ENCODE data around the gene WDR41.
A peak's percentile ranks its signal among the peaks of the same experiment; 100 is the strongest.
"Not testable (repeated sequence)": the region's sequence is repeated elsewhere in the genome, so short reads cannot be mapped to it uniquely, and the experiment has no call there.

The WDR41 gene

DNA sequence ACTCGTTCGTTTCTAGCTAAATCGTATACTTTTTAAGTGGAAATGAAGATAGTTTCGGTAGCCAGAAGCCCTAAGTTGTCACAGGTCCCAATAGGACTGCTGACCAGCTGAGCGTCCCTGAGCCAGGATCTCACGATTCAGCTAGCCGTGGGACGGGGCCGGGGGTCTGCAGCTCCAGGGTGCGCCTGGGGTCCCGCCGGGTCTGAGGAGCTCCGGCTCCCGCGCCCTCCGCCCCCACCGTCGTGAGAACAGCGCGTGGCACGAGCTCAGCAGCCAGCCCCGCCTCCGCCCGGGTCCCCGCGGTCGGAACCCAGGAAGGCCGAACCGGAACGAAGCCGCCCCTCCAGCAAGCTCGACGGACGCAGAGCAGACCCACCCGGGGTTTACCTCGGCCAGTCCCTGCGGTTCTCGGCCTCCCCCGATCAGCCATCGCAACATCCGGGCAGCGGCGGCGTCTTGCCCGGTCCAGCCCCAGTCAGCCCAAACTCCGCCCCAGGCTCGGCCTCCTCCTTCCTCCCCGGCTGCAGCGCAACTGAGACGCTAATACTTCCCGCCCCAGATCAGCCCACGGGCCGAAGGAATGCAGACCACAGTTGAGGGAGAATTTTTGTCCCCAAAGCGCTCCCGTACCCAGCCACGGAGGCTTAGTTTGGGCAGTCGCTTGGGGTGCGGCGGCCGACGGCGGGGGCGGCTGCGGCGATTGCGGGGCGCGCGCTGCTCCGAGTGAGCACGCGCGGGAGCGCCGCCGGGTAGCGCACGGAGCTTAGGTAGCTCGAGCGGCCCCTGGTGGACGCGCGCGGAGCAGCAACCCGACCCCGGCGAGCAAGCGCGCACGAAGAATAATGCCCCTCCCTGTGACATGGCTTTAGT is at the start of gene WDR41:
Gene WDR41 (minus strand): TSS at position 534 of the 870 bp plus-strand sequence. CDS start 96 bp downstream, at position 438.
- DNase-seq (ENCODE audit: low read depth in 3 of 3, low spot score in 1 of 3), result peak; percentile 40 to 90 (median 76)

GRCh38 chr5:77531297-77531696 is 39.2 kb upstream of the WDR41 start:
- DNase-seq (ENCODE audit: low read depth in 3 of 3, low spot score in 1 of 3), result no peak

DNA sequence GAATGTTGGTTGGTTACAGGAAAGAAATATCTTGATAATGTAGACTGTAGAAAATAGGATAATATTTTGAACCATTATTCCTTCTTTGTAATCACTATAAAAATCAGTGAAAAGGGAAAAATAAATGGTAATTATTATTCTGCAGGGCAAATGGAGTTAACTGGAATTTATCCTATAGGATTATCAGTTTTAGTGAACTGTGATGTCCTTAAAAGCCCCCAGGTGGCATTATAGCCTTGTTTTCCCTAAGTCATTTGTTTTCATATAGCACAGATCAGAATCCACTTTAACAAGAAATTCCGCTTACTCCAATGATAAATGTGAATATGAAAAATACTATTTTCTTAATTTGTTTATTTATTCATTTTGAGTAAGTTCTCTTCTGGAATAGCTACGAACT is 26.2 kb upstream of the WDR41 start:
- no peak for DNase-seq (ENCODE audit: low read depth in 3 of 3, low spot score in 1 of 3)

DNA sequence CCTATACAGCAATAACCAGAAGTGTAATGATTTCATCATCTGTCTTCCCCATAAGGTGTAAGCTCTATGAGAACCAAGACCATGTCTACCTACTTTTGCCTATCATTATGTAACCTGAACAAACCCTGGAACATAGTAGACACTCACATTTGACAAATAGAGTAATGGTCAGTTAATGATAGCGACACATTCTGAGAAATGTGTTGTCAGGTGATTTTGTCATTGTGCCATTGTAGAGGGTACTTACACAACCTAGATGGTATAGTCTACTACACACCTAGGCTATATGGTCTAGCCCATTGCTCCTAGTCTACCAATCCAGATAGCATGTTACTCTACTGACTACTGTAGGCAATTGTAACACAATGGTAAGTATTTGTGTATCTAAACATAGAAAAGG is 22.3 kb upstream of the WDR41 start:
- no peak for DNase-seq (ENCODE audit: low read depth in 3 of 3, low spot score in 1 of 3)

DNA sequence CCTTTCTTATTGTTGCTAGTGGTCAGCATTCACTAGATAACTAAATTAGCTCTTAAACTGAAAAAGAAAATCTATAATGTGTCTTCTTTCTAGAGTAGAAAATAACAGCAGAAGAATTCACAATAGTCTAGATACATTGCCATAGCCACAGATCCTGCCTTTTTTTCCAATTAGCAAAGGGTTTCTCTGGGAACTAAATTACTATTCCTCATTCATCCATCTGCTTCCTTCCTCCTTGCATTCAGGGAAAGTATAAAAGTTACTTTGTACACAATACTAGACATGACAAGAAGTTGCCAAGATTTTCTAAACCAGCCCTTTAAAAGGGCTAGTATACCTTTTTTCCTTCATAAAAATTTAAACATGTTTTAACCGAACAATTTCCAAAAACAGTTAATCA is 21.2 kb upstream of the WDR41 start:
- no peak for DNase-seq (ENCODE audit: low read depth in 3 of 3, low spot score in 1 of 3)

DNA sequence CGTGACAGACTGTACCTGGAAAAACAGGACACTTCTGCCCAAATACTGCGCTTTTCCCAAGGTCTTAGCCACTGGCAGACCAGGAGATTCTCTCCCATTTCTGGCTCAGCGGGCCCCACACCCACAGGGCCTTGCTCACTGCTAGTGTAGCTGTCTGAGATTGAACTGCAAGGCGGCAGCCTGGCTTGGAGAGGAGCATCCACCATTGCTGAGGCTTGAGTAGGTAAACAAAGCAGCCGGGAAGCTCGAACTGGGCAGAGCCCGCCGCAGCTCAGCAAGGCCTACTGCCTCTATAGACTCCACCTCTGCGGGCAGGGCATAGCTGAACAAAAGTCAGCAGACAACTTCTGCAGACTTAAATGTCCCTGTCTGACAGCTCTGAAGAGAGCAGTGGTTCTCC is 9.0 kb upstream of the WDR41 start:
- not testable (repeated sequence) for DNase-seq (ENCODE audit: low read depth in 3 of 3, low spot score in 1 of 3)

DNA sequence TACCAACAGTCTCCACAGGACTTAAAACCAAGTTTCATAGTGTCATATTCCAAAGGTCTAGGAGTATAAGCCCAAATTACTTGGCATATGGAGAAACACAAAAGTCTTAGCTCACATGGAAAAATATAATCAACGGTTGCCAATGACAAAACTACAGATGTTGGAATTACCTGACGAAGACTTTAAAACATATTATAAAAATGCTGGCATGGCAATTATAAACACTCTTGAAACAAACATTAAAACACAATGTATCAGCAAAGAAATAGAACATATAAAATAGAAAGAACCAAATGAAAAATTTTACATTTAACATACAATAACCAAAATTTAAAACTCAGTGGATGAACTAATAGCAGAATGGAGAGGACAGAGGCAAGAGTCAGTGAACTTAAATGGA is 7.9 kb upstream of the WDR41 start:
- no peak for DNase-seq (ENCODE audit: low read depth in 3 of 3, low spot score in 1 of 3)

GRCh38 chr5:77499441-77499840 is 7.3 kb upstream of the WDR41 start:
- DNase-seq (ENCODE audit: low read depth in 3 of 3, low spot score in 1 of 3), result no peak

DNA sequence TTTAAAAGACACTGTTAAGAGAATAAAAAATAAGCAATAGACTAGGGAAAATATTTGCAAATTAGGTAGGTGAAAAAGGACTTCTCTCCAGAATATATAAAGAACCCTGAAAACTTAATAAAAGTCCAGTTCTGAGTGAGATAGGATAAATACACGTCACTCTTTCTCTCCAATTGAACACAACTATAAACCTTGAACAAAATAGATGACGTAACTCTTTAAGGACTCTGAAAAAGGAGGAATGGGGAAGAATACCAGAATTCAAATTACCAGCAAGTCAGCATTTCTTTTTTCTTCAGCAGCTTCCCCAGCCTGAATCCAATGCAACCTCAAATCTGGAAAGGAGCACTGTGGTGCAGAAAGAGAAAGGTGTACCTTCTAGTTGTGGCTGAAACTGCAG is 6.8 kb upstream of the WDR41 start:
- DNase-seq (ENCODE audit: low read depth in 3 of 3, low spot score in 1 of 3), result no peak

GRCh38 chr5:77494935-77495334 is 2.8 kb upstream of the WDR41 start:
- DNase-seq (ENCODE audit: low read depth in 3 of 3, low spot score in 1 of 3), result no peak

DNA sequence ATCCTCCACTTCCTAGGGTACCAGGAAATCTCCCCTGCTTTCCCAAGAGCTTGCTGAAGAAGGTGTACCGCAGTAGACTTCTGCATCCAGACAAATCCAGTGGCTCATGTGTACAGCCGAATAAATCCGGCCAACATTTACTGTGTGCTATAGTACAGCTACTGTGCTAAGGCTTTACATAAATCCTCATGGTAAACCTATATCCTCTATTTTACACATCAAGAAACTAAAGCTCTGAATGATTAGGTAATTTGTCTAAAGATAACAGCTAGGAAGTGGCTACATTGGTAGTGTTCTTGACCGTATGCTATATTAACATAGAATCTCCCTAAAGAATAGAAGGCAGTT is 511 bp upstream of the WDR41 start:
- no peak for DNase-seq (ENCODE audit: low read depth in 3 of 3, low spot score in 1 of 3)

- DNase-seq (ENCODE audit: low read depth in 3 of 3, low spot score in 1 of 3), result not testable (repeated sequence)
These were observed 1.3 kb downstream of the WDR41 start for GRCh38 chr5:77490741-77491344.

GRCh38 chr5:77486344-77486962 is 5.7 kb downstream of the WDR41 start:
- no peak for DNase-seq (ENCODE audit: low read depth in 3 of 3, low spot score in 1 of 3)

- DNase-seq (ENCODE audit: low read depth in 3 of 3, low spot score in 1 of 3), result no peak
These were observed 8.4 kb downstream of the WDR41 start for GRCh38 chr5:77483682-77484081.

GRCh38 chr5:77475041-77475440 is 17.1 kb downstream of the WDR41 start:
- DNase-seq (ENCODE audit: low read depth in 3 of 3, low spot score in 1 of 3), result not testable (repeated sequence)

- DNase-seq (ENCODE audit: low read depth in 3 of 3, low spot score in 1 of 3), result not testable (repeated sequence)
These were observed 23.2 kb downstream of the WDR41 start for GRCh38 chr5:77468875-77469274.

- DNase-seq (ENCODE audit: low read depth in 3 of 3, low spot score in 1 of 3), result no peak
These were observed 28.2 kb downstream of the WDR41 start for GRCh38 chr5:77463905-77464304.

GRCh38 chr5:77461287-77461686 is 30.8 kb downstream of the WDR41 start:
- DNase-seq (ENCODE audit: low read depth in 3 of 3, low spot score in 1 of 3), result no peak

DNA sequence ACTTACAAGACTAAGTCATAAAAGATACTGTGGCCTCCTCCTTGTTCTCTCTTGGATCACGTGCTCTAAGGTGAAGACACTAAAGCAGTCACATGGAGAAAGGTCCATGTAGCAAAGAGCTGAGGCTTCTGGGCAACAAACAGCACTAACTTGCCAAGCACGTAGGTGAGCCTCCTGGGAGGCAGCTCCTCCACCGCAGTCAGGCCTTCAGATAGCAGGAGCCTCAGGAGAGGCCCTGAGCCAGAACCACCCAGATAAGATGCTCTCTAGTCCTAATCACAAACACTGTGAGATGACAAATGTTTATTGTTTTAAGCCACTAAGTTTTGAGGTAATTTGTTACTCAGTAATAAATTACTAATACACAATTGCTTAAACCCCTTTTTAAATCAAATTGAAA is 38.0 kb downstream of the WDR41 start:
- DNase-seq (ENCODE audit: low read depth in 3 of 3, low spot score in 1 of 3), result no peak

- DNase-seq (ENCODE audit: low read depth in 3 of 3, low spot score in 1 of 3), result no peak
These were observed 39.8 kb downstream of the WDR41 start for GRCh38 chr5:77452351-77452750.

- no peak for DNase-seq (ENCODE audit: low read depth in 3 of 3, low spot score in 1 of 3)
These were observed 42.1 kb downstream of the WDR41 start for GRCh38 chr5:77449981-77450380.

- DNase-seq (ENCODE audit: low read depth in 3 of 3, low spot score in 1 of 3), result no peak
These were observed 42.8 kb downstream of the WDR41 start for GRCh38 chr5:77449277-77449676.
